Kidney (tissue), 14 donors: ENCODE measurements around the gene IER3. TPM values are rescaled to one million over a fixed set of nuclear protein-coding genes. Genes with fewer than 3 reads are reported as not detected.
A peak's percentile ranks its signal among the peaks of the same experiment; 100 is the strongest.

Experiments
- DNase-seq, 5 donors: peaks; one replicate each; pipeline ENCODE4 v3.0.0-alpha.2; 2013 to 2020
- FAIRE-seq: peaks from 2 replicates; lab custom pipeline; 2012; peaks lifted over from hg19 to GRCh38; lab: Jason Lieb, UNC
- H3K27ac ChIP-seq, 2 donors: one replicate each; pipeline ENCODE4 v1.7.0; 2013; ENCODE audit warnings: low read depth in 2 of 2, low read length in 2 of 2, inconsistent platforms in 1 of 2
- H3K27me3 ChIP-seq: one replicate; pipeline ENCODE4 v1.7.1; 2013; ENCODE audit warnings: low read length, inconsistent platforms; ENCODE audit not compliant: control insufficient read depth, insufficient read depth
- H3K36me3 ChIP-seq, 3 donors: one replicate each; pipeline versions ENCODE4 v1.7.0 to v1.7.1; 2013; ENCODE audit warnings: low read length in 3 of 3, control low read depth in 1 of 3, inconsistent platforms in 1 of 3; ENCODE audit not compliant: insufficient read depth in 3 of 3, control insufficient read depth in 2 of 3
- H3K4me1 ChIP-seq, 3 donors: one replicate each; pipeline versions ENCODE4 v1.7.0 to v1.7.1; 2013; ENCODE audit warnings: low read length in 3 of 3, inconsistent platforms in 1 of 3, low read depth in 1 of 3; ENCODE audit not compliant: control insufficient read depth in 2 of 3, insufficient read depth in 2 of 3
- H3K4me3 ChIP-seq, 3 donors: one replicate each; pipeline versions ENCODE4 v1.7.0 to v1.8.1; 2013; ENCODE audit warnings: low read length in 3 of 3, control low read depth in 1 of 3, inconsistent platforms in 1 of 3
- H3K9ac ChIP-seq, 3 donors: one replicate each; pipeline versions ENCODE4 v1.7.0 to v1.7.1; 2013; ENCODE audit warnings: low read length in 3 of 3, control low read depth in 1 of 3, inconsistent platforms in 1 of 3
- H3K9me3 ChIP-seq, 3 donors: one replicate each; pipeline versions ENCODE4 v1.7.0 to v1.7.1; 2013; ENCODE audit warnings: low read length in 3 of 3, control low read depth in 1 of 3, inconsistent platforms in 1 of 3; ENCODE audit not compliant: control insufficient read depth in 2 of 3, insufficient read depth in 1 of 3
- CTCF ChIP-seq: IDR thresholded peaks from 3 replicates; pipeline ENCODE4 v1.5.1; 2012; ENCODE audit warnings: mild to moderate bottlenecking, moderate library complexity, borderline replicate concordance; ENCODE audit not compliant: insufficient read depth; ENCODE audit errors: extremely low read depth
- intact Hi-C: fragments of 100-400 bp; cut with DNase I; formaldehyde crosslinking; loops from one replicate; pipeline ENCODE4 v1.11.1; 2022
- polyA plus RNA-seq: library from polyadenylated mRNA; stranded (reverse); fragments of 350-450 nt; fragmentation: Illumina TruSeq; extraction: RNeasy Lipid Tissue Mini Kit (QIAGEN cat#74804); gene quantifications from one replicate; pipeline ENCODE4 v1.2.3, GENCODE V29; 2014; ENCODE audit warnings: low read depth, low replicate concordance; ENCODE audit not compliant: insufficient read depth
- total RNA-seq: library from RNA; stranded (reverse); fragmentation: NEBNext Ultra II Directional; extraction: Animal tissue kit (Norgen Biotek cat#: 25700); gene quantifications from one replicate; pipeline ENCODE4 v1.2.1, GENCODE V29; 2021
- donor health status: control.
- donor health status: control.
- donor health status: control.
- donor health status: control.
- donor health status: control.
- donor health status: DM: yes; HTN: yes; CAD: no.
- donor health status: Normal renal cell carcinoma (clear cell type).

The IER3 gene
- total and polyA plus RNA-seq, 2 donors from 2014 or later: 59.5 to 94.3 TPM

GRCh38 chr6:30703011-30703410 is 41.3 kb downstream of the IER3 start:
- Histone ChIP-seq H3K9ac (no peak overlapping the region), H3K27ac (no peak overlapping the region), H3K4me1 (peaks cover 0 to 6% (median 3%) of the 10 kb centered on the region in 3 donors), H3K36me3 (peaks cover 0 to 6% (median 0%) of the 10 kb centered on the region in 3 donors), H3K9me3 (no peaks in the 10 kb centered on the region), H3K4me3 (no peak overlapping the region), H3K27me3 (no peaks in the 10 kb centered on the region)
- DNase-seq (peak in 1 of 5 donors; percentile 59), FAIRE-seq (no peak)
- intact Hi-C loops: no loop called here
- no peak for TF ChIP-seq CTCF

GRCh38 chr6:30700340-30700739 is 44.0 kb downstream of the IER3 start:
- no peaks in the 10 kb centered on the region for H3K9me3 ChIP-seq
- FAIRE-seq: no peak
- H3K9ac ChIP-seq: no peak overlapping the region
- no peaks in the 10 kb centered on the region for H3K4me1 ChIP-seq
- H3K27ac ChIP-seq: peak overlapping the region in 1 of 2 donors; percentile 17
- intact Hi-C loops: no loop called here
- H3K4me3 ChIP-seq: no peak overlapping the region
- DNase-seq: peak in 2 of 5 donors; percentile 29 to 61
- peaks cover 0 to 6% (median 0%) of the 10 kb centered on the region in 3 donors for H3K36me3 ChIP-seq
- H3K27me3 ChIP-seq: no peaks in the 10 kb centered on the region
- no peak for TF ChIP-seq CTCF

GRCh38 chr6:30696432-30696831 is 47.9 kb downstream of the IER3 start:
- H3K9me3 ChIP-seq: no peaks in the 10 kb centered on the region
- H3K9ac ChIP-seq: no peak overlapping the region
- DNase-seq (peak in 1 of 5 donors; percentile 24), FAIRE-seq (no peak)
- H3K36me3 ChIP-seq: no peaks in the 10 kb centered on the region
- H3K4me1 ChIP-seq: peaks cover 0 to 2% (median 2%) of the 10 kb centered on the region in 3 donors
- no peaks in the 10 kb centered on the region for H3K27me3 ChIP-seq
- TF ChIP-seq CTCF: no peak
- H3K27ac ChIP-seq: no peak overlapping the region
- intact Hi-C loops: no loop called here
- no peak overlapping the region for H3K4me3 ChIP-seq

Other genes starting within 250 kb of the IER3 start
- gene GNL1, start 188.1 kb downstream of the IER3 start, total RNA-seq: 70.4 TPM
- gene GNL1, start 188.1 kb downstream of the IER3 start, polyA plus RNA-seq: 64.9 TPM
- 9.3 TPM for gene PRR3, start 187.3 kb downstream of the IER3 start, total RNA-seq
- gene PRR3, start 187.3 kb downstream of the IER3 start, polyA plus RNA-seq: 7.9 TPM
- gene ABCF1, start 173.1 kb downstream of the IER3 start, total RNA-seq: 47.2 TPM
- 32.9 TPM for gene ABCF1, start 173.1 kb downstream of the IER3 start, polyA plus RNA-seq
- gene PPP1R10, start 127.3 kb downstream of the IER3 start, total RNA-seq: 65.0 TPM
- 19.7 TPM for gene PPP1R10, start 127.3 kb downstream of the IER3 start, polyA plus RNA-seq
- gene MRPS18B, start 126.7 kb downstream of the IER3 start, total RNA-seq: 62.1 TPM
- 135 TPM for gene MRPS18B, start 126.7 kb downstream of the IER3 start, polyA plus RNA-seq
- 10.4 TPM for gene ATAT1, start 117.7 kb downstream of the IER3 start, total RNA-seq
- gene ATAT1, start 117.7 kb downstream of the IER3 start, polyA plus RNA-seq: 12.4 TPM
- gene C6orf136, start 97.4 kb downstream of the IER3 start, total RNA-seq: 27.4 TPM
- 45.6 TPM for gene C6orf136, start 97.4 kb downstream of the IER3 start, polyA plus RNA-seq
- 30.5 TPM for gene DHX16, start 71.5 kb downstream of the IER3 start, total RNA-seq
- 26.7 TPM for gene DHX16, start 71.5 kb downstream of the IER3 start, polyA plus RNA-seq
- gene PPP1R18, start 57.9 kb downstream of the IER3 start, total RNA-seq: 51.9 TPM
- gene PPP1R18, start 57.9 kb downstream of the IER3 start, polyA plus RNA-seq: 17.1 TPM
- gene NRM, start 53.6 kb downstream of the IER3 start, total RNA-seq: 14.2 TPM
- 14.2 TPM for gene NRM, start 53.6 kb downstream of the IER3 start, polyA plus RNA-seq
- 47.9 TPM for gene MDC1, start 27.3 kb downstream of the IER3 start, total RNA-seq
- 9.5 TPM for gene MDC1, start 27.3 kb downstream of the IER3 start, polyA plus RNA-seq
- gene TUBB, start 24.2 kb downstream of the IER3 start, total RNA-seq: 295 TPM
- 197 TPM for gene TUBB, start 24.2 kb downstream of the IER3 start, polyA plus RNA-seq
- 227 TPM for gene FLOT1, start 1.9 kb downstream of the IER3 start, total RNA-seq
- 317 TPM for gene FLOT1, start 1.9 kb downstream of the IER3 start, polyA plus RNA-seq
- 362 TPM for gene DDR1, start 140.0 kb upstream of the IER3 start, total RNA-seq
- gene DDR1, start 140.0 kb upstream of the IER3 start, polyA plus RNA-seq: 95.8 TPM
- 39.3 TPM for gene GTF2H4, start 163.7 kb upstream of the IER3 start, total RNA-seq
- gene GTF2H4, start 163.7 kb upstream of the IER3 start, polyA plus RNA-seq: 20.9 TPM
- gene VARS2, start 169.7 kb upstream of the IER3 start, total RNA-seq: 34.5 TPM
- 30.4 TPM for gene VARS2, start 169.7 kb upstream of the IER3 start, polyA plus RNA-seq
- 30.5 TPM for gene SFTA2, start 187.6 kb upstream of the IER3 start, total RNA-seq
- 7.4 TPM for gene SFTA2, start 187.6 kb upstream of the IER3 start, polyA plus RNA-seq
- gene MUCL3, start 196.4 kb upstream of the IER3 start, total RNA-seq: 0.13 TPM
- gene MUCL3, start 196.4 kb upstream of the IER3 start, polyA plus RNA-seq: not detected
- gene MUC21, start 239.2 kb upstream of the IER3 start, total RNA-seq: not detected
- not detected for gene MUC21, start 239.2 kb upstream of the IER3 start, polyA plus RNA-seq